ENCODE data around the gene CNN1.
"Not testable (repeated sequence)": the region's sequence is repeated elsewhere in the genome, so short reads cannot be mapped to it uniquely, and the experiment has no call there.

Gene CNN1

DNA sequence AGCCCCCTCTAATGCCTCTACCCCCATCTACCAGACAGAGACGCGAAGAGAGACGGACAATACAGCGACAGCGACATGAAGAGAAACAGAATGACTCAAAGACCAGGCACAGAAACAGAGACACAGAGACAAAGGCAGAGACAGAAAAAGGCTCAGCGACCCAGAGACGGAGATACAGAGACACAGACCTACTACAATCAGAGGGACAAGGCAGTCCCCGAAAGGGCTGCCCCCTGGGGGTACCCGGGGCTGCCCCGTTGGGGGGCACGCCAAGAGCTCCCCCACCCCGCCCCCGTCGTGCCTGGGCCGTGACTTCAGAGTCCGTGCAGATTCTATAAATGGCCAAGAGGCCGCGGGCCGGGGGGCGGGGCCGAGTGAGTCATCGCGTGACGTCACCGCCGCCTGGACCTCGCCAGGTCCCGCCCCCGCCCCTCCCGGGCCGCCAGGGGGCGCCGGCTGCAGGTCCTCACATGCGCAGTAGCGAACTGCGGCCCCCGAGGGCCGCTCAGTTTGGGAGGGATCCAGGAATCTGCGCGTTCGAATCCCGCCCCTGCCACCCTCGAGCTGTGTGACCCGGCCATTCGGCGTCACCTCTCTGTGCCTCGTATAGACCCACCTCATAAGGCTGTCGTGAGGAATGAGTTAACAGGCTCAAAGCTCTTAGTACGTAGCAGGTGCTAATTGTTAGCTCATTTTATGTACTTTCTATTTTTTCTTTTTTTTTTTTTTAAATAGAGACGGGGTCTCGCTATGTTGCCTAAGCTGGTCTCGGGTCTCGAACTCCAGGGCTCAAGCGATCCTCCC lies 2.7 kb upstream of the CNN1 start:
- peak; percentile 89 for DNase-seq

DNA sequence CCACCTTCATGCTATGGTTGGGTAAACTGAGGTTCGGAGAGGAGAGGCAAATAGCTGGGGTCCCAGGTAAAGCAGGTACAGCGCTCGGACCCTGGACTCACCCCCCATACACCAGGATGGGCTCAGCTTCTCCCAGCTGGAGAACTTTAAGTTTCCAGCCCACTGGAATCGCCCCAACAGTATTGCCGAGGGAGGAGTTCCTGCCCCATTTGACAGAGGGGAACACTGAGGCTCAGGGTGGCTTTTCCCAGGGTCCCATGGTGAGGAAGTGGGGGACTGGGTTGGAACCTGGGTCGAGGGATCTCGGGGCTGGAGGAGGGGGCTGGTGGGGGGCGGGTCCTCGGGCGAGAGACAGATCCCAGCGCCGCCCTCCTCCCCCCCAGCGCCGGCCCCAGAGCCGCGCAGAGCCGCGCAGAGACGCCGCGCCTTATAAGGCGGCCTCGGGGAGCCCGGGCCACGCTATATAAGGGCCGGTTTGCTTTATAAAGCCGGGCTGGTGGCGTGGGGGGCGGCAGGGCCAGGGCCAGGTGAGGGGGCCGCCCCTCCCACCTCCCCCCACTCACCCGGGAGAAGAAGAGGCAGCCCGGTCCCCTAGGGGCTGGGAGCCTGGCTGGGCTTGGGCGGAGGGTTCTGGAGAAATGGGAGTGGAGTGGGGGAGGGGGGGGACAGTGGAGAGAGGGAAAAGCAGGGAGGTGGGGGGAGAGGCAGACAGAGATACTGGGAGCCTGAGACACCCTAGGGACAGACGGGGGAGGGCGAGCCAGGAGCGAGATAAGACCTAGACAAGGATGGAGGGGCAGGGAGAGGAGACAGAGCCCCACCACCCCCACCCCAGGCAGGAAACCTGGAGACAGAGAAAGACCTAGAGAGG lies 1.1 kb downstream of the CNN1 start:
- DNase-seq: no peak

DNA sequence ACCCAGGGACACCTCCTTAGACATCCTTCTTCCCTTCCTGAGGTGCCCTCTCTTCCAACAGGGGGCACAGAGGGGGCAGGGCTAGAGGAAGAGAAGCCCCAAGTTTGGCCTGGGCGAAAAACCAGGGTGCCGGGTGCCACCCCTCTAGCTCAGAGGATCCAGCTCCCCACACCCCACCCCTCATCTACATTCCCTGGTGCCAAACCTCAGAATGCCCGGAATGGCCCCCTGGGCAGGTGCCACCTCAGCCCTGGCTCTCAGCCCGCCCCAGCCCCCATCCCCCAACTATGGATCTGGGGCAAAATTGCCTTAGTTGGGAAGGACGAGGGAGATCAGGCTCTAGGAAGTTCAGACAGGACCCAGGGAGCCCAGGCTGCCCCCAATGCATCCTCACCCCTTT lies 2.0 kb downstream of the CNN1 start:
- DNase-seq: no peak

DNA sequence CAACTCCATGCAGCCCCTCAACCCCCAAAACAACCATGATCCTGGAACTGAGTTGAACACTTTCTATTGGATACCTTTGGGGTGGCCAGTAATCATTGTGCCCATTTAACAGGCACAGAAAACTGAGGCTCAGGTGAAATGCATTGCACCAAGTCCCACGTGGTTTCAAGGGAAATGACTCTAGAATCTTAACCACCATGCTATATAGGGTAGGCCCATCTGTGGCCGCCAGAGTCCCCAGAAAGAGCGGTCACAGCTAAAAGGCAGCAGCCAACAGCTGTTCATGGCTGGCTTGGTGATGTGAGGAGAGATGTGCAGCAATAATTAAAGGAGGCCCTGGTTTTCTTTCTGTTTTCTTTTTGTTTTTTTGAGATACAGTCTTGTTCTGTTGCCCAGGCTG lies 2.6 kb downstream of the CNN1 start:
- no peak for DNase-seq

DNA sequence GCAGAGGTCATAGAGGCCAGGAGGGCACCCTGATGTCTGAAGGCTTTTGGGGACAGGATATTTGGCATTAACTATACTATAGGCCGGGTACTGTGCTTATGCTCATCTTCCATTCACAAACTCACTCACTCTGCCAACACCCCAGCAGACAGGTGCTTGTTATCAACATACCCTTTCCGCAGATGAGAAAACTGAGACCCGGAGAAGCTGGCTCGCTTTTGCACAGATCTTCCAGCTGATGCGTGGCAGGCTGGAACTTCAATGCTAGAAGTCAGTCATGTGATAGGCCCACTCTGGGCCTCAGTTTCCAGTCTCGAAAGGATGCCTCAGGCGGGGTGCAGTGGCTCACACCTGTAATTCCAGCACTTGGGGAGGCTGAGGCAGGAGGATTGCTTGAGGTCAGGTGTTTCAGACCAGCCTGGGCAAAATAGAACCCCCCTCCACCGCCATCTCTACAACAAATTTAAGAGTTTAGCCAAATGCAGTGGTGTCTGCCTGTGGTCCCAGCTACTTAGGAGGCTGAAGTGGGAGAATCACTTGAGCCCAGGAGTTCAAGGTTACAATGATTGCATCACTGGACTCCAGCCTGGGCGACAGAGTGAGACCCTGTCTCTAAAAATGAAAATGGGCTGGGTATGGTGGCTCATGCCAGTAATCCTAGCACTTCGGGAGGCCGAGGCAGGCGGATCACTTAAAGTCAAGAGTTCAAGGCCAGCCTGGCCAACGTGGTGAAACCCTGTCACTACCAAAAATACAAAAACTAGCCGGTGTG lies 9.5 kb downstream of the CNN1 start:
- no peak for DNase-seq

DNA sequence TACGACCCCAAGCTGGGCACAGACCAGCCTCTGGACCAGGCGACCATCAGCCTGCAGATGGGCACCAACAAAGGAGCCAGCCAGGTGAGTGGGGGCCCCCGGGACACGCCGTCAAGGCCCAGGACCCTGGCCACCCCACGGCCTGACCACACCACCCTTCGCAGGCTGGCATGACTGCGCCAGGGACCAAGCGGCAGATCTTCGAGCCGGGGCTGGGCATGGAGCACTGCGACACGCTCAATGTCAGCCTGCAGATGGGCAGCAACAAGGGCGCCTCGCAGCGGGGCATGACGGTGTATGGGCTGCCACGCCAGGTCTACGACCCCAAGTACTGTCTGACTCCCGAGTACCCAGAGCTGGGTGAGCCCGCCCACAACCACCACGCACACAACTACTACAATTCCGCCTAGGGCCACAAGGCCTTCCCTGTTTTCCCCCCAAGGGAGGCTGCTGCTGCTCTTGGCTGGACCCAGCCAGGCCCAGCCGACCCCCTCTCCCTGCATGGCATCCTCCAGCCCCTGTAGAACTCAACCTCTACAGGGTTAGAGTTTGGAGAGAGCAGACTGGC lies 10.8 kb downstream of the CNN1 start:
- no peak for DNase-seq

DNA sequence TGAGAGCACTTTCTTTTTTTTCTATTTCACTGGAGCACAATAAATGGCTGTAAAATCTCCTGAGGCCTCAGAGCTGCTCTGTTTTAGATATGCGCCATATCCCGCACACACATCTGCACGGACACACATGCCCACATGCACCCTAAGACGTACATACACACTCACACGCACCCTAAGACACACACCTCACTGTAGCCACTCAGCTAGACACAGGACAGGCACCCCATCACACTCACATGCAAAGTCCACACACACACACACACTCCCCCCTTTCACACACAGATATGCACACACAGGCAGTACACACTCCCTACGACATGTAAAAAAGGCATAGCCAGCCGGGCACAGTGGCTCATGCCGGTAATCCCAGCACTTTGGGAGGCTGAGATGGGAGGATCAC lies 11.6 kb downstream of the CNN1 start:
- no peak for DNase-seq

DNA sequence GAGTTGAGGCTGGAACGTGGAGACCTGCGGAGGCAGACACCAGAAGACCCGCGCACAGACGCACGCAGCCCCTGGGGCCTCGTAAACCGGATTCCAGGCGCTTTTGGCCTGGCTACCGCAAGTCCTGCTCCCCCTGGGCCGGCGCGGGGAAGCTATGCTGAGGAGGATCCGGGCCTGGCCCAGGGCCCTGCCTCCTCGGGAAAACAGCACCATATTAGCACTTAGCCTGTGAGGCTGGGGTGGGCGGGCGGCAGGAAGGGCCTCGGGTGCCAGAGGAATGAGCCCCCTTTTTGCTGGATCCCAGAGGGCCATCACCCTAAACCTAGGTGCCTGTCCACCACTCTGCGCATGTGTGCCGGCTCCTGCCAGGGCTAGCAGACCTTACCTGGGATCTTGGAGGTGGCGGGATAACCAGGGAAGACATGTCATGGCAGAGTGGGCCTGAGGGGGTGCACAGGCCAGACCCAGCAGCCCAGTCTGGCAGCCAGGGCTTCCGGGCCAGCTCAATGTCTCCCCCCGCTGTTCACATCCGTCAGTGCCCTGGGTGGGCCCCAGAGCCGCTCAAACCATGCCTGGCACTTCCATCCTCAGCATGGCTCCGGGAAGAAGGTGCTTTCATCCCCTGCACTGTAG lies 13.1 kb downstream of the CNN1 start:
- no peak for DNase-seq

DNA sequence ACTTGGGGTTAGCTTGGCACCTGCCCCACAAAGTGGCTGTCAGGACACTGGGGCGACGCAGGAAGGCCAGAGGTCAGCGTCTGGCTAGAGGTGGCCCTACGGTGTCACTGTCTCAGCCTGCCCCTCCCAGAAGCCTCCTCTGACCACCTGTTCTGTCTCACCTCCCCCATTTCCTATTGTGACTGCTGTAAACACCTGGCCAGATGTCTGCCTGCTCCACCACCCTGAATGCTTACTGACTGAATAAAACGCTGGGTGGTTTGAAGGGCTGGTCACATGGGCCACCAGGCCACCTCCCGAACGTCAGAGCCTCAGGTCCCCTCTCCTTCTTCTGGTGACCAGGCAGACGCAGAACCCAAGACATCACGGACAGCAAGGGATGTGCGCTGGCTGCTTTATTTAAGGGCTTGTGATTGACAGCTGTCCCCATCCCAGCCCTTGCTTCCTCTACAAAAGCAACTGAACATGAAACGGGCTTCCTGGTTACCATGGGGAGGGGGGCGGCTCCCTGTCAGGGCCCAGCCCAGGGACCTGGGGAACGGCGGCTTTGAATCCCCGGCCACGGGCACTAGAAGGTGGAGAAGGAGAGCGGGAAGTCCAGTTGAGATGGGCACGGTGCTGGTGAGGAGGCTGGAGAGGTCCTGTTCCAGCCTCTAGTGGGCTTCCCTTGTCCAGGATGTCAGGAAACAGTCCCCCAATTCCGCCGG lies 14.2 kb downstream of the CNN1 start:
- DNase-seq: no peak

DNA sequence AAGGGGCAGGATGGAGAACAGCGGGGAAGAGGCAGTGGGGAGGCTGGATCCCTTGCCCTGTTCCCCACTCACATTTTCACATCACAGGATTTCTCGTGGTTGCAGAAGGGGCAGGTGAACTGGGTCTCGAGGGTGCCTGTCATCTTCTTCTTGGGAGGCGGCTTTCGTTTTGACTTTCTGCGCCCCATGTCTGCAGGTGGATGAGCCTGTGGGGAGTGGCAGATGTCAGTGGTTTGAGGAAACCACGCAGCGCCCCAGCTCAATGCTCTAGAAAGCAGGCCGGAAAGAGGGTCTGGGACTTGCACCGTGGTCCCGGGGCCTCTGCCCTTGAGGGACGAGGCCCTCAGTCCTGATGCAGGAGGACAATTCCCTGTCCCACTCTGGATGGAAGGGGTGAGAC lies 15.5 kb downstream of the CNN1 start:
- DNase-seq: no peak

DNA sequence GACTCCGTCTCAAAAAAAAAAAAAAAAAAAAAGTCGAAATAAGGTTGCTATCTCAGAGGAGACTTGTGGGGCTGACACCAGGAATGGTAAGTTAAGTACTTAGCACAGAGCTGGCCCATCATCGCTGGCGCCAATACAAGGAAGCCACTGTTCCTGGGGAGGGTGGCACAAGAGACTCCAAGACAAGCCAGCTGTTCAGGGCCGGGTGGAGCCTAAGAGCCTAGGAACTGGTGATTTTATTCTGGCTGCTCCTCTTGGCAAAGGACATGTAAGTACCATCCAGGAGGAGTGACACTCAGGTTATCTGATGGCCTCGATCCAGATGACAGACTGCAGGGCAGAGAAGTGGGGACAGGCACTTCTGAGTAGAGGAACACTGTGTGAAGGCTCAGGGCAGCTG lies 16.6 kb downstream of the CNN1 start:
- DNase-seq: no peak

DNA sequence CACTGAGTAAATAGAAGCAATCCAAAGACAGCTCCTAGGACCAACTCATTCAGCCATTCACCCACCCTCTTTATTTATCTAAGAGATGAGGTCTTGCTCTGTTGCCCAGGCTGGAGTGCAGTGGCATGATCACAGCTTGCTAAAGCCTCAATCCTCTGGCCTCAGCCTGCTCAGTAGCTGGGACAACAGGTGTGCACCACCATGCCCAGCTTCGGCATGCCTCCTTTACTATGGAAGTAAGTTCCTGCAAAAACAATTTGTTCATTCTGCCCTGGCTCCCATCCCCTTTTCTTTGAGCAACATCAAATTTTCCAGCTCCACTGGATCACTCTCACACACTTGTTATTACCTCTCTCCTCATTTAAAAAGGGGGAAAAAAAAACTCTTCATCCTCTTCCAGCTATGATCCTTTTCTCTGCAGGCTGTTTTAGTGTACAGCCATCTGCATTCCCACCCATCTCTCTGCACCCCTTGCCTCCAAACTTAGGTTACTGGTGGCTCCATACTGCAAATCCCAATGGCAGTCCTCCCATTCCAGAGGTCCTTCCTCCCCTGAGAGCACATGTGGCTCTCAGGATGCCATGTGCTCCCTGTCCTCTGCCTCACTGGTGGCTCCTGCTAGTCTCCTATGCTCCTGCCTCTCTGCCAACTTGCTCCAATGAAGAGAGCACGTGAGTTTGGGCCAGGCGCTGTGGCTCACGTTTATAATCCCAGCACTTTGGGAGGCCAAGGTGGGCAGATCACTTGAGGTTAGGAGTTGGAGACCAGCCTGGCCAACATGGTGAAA lies 18.2 kb downstream of the CNN1 start:
- DNase-seq: no peak

DNA sequence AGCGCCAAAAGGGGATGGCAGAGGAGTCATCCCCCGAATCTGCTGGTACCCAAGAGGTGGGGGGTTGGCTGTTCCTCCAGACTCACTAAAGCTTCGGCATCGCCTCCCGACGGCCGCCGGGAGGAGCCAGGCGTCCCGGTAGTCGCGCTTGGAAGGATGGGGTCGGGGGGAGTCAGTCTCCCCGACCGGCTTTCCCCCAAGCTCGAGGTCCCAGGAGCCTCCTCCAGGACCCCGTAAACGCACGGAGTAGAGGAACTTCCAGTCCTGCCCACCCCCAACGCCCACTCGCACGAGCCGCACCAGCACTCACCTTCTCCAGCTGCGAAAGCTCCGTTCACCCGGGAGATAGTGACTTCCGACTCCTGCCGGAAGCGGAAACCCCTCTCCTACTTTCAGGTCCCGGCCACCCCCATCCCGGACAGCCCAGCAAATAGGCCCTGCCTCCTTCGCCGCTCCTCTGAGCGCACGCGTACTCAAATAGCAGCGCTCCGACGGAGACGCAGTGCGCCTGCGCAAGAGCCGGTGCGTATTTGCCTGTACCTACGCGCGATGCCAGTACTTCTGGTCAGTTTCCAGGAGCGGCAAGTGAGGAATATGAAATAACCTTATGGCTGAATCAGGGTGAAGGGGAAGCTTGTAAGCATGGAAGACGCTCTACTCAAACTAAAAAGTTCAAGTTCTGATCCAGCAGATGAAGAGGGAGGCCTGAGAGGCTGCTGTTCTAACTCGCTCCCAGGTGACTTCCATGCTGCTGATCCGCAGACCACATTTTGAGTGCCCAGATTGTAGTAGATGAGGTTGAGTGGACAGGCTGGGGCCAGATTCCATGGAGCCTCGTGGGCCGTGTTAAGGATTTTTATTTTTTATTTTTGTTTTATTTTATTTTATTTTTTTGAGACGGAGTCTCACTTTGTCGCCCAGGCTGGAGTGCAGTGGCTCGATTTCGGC lies 20.5 kb downstream of the CNN1 start, which contains the start of gene ELOF1:
Gene ELOF1, minus strand, starts transcription at position 350 of the 948 bp plus-strand sequence. CDS start 4,883 bp downstream, outside the sequence.
- peak; percentile 97 for DNase-seq

DNA sequence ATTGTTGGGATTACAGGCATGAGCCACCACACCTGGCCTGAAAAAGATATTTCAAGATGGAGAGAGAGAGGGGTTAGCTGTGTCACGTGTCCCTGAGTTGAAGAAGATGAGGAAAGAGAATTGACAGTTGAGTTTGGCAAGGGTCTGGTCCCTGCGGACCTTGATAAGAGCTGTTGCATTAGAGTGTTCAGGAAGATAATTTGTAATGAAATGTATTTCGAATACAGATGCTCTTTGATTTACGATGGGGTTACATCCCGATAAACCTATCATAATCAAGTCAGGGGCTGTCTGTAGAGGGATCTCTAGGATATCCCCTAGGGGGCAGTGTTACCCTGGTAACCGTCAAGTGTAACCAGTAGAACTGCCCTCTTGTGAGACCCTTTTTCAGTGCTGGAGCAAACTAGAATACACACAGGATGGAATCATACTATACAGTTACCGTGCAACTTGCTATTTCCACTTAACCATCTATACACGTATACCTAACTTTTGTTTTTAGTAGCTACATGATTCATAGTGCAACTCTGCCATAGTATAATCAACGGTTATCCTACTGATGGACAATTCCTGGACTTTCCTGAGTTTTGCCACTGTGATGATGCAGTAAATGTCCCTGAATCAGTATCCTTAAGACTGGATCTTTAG lies 21.9 kb downstream of the CNN1 start:
- peak; percentile 82 for DNase-seq

DNA sequence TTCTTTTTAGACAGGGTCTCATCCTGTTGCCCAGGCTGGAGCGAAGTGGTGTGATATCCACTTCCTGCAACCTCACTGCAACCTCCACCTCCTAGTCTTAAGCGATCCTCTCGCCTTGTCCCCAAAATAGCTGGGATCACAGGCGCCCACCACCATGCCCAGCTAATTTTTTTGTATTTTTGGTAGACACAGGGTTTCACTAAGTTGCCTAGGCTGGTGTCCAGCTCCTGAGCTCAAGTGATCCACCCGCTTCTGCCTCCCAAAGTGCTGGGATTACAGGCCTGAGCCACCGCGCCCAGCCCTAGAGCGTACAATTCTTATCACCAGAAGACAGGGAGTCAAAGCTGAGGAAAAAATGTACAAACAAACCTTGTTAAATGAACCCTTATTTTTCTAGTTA lies 24.9 kb downstream of the CNN1 start:
- no peak for DNase-seq

DNA sequence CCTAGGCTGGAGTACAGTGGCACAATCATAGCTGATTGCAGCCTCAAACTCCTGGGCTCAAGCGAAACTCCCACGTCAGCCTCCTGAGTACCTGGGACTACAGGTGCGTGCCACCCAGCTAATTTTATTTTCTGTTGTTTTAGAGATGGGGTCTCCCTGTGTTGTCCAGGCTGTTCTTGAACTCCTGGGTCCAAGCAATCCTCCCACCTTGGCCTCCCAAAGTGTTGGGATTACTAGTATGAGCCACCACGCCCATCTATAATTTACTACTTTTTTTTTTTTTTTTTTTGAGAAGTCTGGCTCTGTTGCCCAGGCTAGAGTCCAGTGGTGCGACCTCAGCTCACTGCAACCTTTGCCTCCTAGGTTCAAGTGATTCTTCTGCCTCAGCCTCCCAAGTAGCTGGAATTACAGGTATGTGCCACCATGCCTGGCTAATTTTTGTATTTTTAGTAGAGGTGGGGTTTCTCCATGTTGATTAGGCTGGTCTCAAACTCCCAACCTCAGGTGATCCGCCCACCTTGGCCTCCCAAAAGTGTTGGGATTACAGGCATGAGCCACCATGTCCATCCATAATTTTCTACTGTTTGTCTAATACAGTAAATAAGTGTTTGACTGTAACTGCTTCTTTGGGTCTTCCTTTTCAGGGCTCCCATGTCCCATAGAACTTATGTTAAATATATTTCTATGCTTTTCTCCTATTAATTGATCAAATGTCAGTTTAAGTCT lies 25.6 kb downstream of the CNN1 start:
- DNase-seq: not testable (repeated sequence)

DNA sequence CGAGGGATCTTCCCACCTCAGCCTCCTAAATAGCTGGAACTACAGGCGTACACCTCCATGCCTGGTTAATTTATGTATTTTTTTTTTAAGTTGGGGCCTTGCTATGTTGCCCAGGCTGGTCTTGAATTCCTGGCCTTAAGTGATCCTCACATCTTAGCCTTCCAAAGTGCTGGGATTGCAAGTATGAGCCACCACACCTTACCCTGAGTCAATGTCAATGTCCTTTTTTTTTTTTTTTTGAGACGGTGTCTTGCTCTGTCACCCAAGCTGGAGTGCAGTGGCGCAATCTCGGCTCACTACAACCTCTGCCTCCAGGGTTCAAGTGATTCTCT lies 27.0 kb downstream of the CNN1 start:
- not testable (repeated sequence) for DNase-seq

DNA sequence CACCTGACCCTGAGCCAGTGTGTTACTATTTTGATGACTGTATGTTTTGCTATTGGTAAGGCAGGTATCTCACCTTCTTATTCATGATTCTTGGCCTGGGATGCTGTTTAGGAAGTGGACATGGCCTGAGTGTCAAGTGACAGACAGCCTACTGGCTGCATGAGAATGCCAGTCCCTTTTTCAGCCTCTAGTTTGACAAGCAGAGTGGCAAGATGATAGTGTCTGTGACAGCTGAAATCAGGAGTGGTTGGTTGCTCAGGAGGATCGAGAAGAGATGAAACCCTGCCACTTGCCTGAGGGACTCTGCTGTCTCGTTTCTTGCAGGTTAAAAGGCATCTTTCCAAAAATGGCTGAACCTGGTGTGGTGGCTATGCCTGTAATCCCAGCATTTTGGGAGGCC lies 27.5 kb downstream of the CNN1 start:
- no peak for DNase-seq

DNA sequence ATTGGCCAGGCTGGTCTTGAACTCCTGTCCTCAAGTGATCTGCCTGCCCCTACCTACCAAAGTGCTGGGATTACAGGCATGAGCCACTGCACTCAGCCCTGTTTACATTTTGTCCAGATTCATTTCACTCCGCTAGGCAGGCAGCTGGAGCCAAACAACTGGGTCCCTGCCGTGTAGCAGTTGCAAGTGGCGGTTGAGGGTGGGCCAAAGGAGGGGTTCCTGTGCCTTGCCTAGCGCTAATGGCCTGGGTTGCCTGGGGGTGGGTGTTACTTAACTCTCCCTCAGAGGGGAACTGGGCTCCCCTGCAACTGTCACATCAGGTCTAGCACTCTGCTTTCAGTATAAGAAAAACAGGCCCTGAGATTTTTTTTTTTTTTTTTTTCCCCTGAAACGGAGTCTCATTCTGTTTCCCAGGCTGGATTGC lies 31.4 kb downstream of the CNN1 start:
- no peak for DNase-seq
